DMS 273 (cell line): ENCODE data around the gene SFT2D1.

Source experiments
- DNase-seq: peaks from one replicate; lab custom pipeline; 2025; ENCODE audit not compliant: unreplicated experiment; lab: John Stamatoyannopoulos, UW

SFT2D1 gene

GRCh38 chr6:166308769-166309589 lies 33.4 kb downstream of the SFT2D1 start:
- no peak for DNase-seq

GRCh38 chr6:166308033-166308768 lies 34.1 kb downstream of the SFT2D1 start, which contains the start of gene PRR18:
Gene PRR18, minus strand, starts transcription at chr6:166308392. Its CDS starts 250 bp downstream, at chr6:166308142.
- peak; percentile 60 for DNase-seq

- peak; percentile 41 for DNase-seq
Observed at GRCh38 chr6:166307082-166308032, 35.0 kb downstream of the SFT2D1 start.

GRCh38 chr6:166306378-166307081 lies 35.8 kb downstream of the SFT2D1 start:
- no peak for DNase-seq

GRCh38 chr6:166305562-166306117 lies 36.7 kb downstream of the SFT2D1 start:
- no peak for DNase-seq

GRCh38 chr6:166304106-166304505 lies 38.2 kb downstream of the SFT2D1 start:
- no peak for DNase-seq

GRCh38 chr6:166301611-166302529 lies 40.5 kb downstream of the SFT2D1 start:
- no peak for DNase-seq

GRCh38 chr6:166300357-166300987 lies 41.9 kb downstream of the SFT2D1 start:
- peak; percentile 14 for DNase-seq

GRCh38 chr6:166297606-166298005 lies 44.7 kb downstream of the SFT2D1 start:
- no peak for DNase-seq

GRCh38 chr6:166296035-166296883 lies 46.1 kb downstream of the SFT2D1 start:
- DNase-seq = no peak

- no peak for DNase-seq
Observed at GRCh38 chr6:166293731-166294584, 48.4 kb downstream of the SFT2D1 start.

GRCh38 chr6:166289207-166290060 lies 52.9 kb downstream of the SFT2D1 start:
- DNase-seq = no peak

- DNase-seq = no peak
Observed at GRCh38 chr6:166286839-166287271, 55.5 kb downstream of the SFT2D1 start.

GRCh38 chr6:166285233-166285632 lies 57.1 kb downstream of the SFT2D1 start:
- no peak for DNase-seq

- no peak for DNase-seq
Observed at GRCh38 chr6:166284640-166285039, 57.7 kb downstream of the SFT2D1 start.
